ENCODE measurements around the gene GNA14.

The GNA14 gene

GRCh38 chr9:77648234-77649108 lies at the start of gene GNA14:
Gene GNA14 (minus strand): TSS chr9:77648322. CDS start chr9:77647793, 529 bp downstream.
- H3K4me1 ChIP-seq (ENCODE audit: control insufficient read depth, insufficient read depth, low read length): no peaks in the 10 kb centered on the region
- H3K36me3 ChIP-seq (ENCODE audit: control insufficient read depth in 2 of 2, insufficient read depth in 1 of 2, low read length in 2 of 2): no peaks in the 10 kb centered on the region
- TF ChIP-seq SP2 (tag by site-specific recombination; IDR thresholded peaks at IDR 0.05) (no peak), ZNF18 (tag by site-specific recombination; IDR thresholded peaks at IDR 0.05) (no peak), ZNF621 (tag by site-specific recombination; IDR thresholded peaks at IDR 0.05) (no peak), TRIM28 (IDR thresholded peaks at IDR 0.05; ENCODE audit: borderline replicate concordance, low read length) (no peak), ZNF184 (tag by site-specific recombination; IDR thresholded peaks at IDR 0.05) (no peak), ZNF48 (tag by site-specific recombination; IDR thresholded peaks at IDR 0.05) (no peak), ZIC2 (tag by site-specific recombination; IDR thresholded peaks at IDR 0.05) (no peak), ZNF837 (tag by site-specific recombination; IDR thresholded peaks at IDR 0.05) (no peak), ZNF223 (tag by site-specific recombination; IDR thresholded peaks at IDR 0.05) (no peak), ZNF830 (tag by site-specific recombination; IDR thresholded peaks at IDR 0.05; ENCODE audit: low read depth) (no peak), ZNF626 (tag by site-specific recombination; IDR thresholded peaks at IDR 0.05) (no peak), ZNF202 (tag by site-specific recombination; IDR thresholded peaks at IDR 0.05; ENCODE audit: borderline replicate concordance) (no peak), ZNF529 (tag by site-specific recombination; IDR thresholded peaks at IDR 0.05; ENCODE audit: insufficient replicate concordance) (no peak), ZNF843 (tag by site-specific recombination; IDR thresholded peaks at IDR 0.05) (no peak), SALL2 (tag by site-specific recombination; IDR thresholded peaks at IDR 0.05; ENCODE audit: borderline replicate concordance) (no peak), IKZF3 (tag by site-specific recombination; IDR thresholded peaks at IDR 0.05) (no peak), ZNF677 (tag by site-specific recombination; IDR thresholded peaks at IDR 0.05) (no peak), PRDM2 (tag by site-specific recombination; IDR thresholded peaks at IDR 0.05; ENCODE audit: borderline replicate concordance) (no peak), ZBTB44 (tag by site-specific recombination; IDR thresholded peaks at IDR 0.05) (no peak), ZNF521 (tag by site-specific recombination; IDR thresholded peaks at IDR 0.05) (no peak)
- CTCF ChIA-PET: no interaction called here
- H3K9me3 ChIP-seq (ENCODE audit: control insufficient read depth, insufficient read depth, low read depth, low read length): no peaks in the 10 kb centered on the region
- POLR2A ChIA-PET: no interaction called here
- no peak within 1 kb of the TSS; the same call in 1 of the 2 replicates for H3K4me3 ChIP-seq (ENCODE audit: low read depth, low read length)
- no peak within 1 kb of the TSS for H3K27ac ChIP-seq (ENCODE audit: extremely low read depth, low read depth, low read length)
